Right lobe of liver (tissue), 6 donors: ENCODE measurements around the gene KIF15. TPM values are rescaled to one million over a fixed set of nuclear protein-coding genes. Genes with fewer than 3 reads are reported as not detected.
"Not testable (repeated sequence)": the region's sequence is repeated elsewhere in the genome, so short reads cannot be mapped to it uniquely, and the experiment has no call there.

Experiments
- ATAC-seq, 4 donors: fragments of 200-7000 bp; cut with Tn5 transposase; one replicate each; pipeline ENCODE4 v1.9.1; 2020; ENCODE audit warnings: mild to moderate bottlenecking in 4 of 4, moderate library complexity in 4 of 4
- DNase-seq, 3 donors: peaks; one replicate each; pipeline ENCODE4 v3.0.0-alpha.2; 2020
- H3K27ac ChIP-seq, 3 donors: fragments of 200-600 bp; one replicate each; pipeline ENCODE4 v1.8.0; 2022
- H3K27me3 ChIP-seq, 2 donors: fragments of 200-600 bp; one replicate each; pipeline ENCODE4 v1.8.0; 2022
- H3K36me3 ChIP-seq, 4 donors: fragments of 200-600 bp; sonication (generic) in 1 of 4; one replicate each; pipeline versions ENCODE4 v1.5.1 to v1.8.0; 2017 to 2022; ENCODE audit warnings: control low read depth in 1 of 4
- H3K4me1 ChIP-seq, 4 donors: fragments of 200-600 bp; sonication (generic) in 1 of 4; one replicate each; pipeline versions ENCODE4 v1.5.1 to v1.8.0; 2017 to 2022; ENCODE audit warnings: control low read depth in 1 of 4
- H3K4me3 ChIP-seq, 3 donors: fragments of 200-600 bp; one replicate each; pipeline ENCODE4 v1.8.0; 2022
- H3K9me3 ChIP-seq, 4 donors: fragments of 200-600 bp; sonication (generic) in 1 of 4; one replicate each; pipeline versions ENCODE4 v1.5.1 to v1.8.0; 2017 to 2022; ENCODE audit warnings: control low read depth in 1 of 4
- CTCF ChIP-seq, 4 donors: fragments of 200-600 bp in 3 of 4; fragments of 450-650 bp in 1 of 4; IDR thresholded peaks; one replicate each; pipeline versions ENCODE4 v1.5.1 to v1.8.0; 2016 to 2022; ENCODE audit warnings: antibody characterized with exemption in 4 of 4, mild to moderate bottlenecking in 2 of 4
- POLR2A ChIP-seq: fragments of 450-650 bp; IDR thresholded peaks from one replicate; pipeline ENCODE4 v1.6.1; 2017; ENCODE audit warnings: antibody characterized with exemption, mild to moderate bottlenecking
- WGBS: methylation state at CpG from one replicate; pipeline ENCODE4 v1.1.6; 2018; ENCODE audit warnings: low coverage, low lambda C conversion rate; ENCODE audit not compliant: insufficient coverage; ENCODE audit errors: missing lambda C conversion rate; 5-methylcytosine and 5-hydroxymethylcytosine counted together
- intact Hi-C, 2 donors: fragments of 100-400 bp; cut with DNase I; formaldehyde crosslinking; loops; one replicate each; pipeline versions ENCODE4 v1.11.2 to v1.14.1; 2022
- total RNA-seq, 6 experiments: library from RNA; depleted of rRNA in 2 of 6; stranded (reverse); fragments of >200 nt in 2 of 6; fragmentation: NEBNext Ultra II Directional in 3 of 6; extraction: Animal tissue kit (Norgen Biotek cat#: 25700) in 3 of 6; gene quantifications; one replicate each; pipeline versions ENCODE4 v1.1.0 to v1.2.4, GENCODE V29; 2016 to 2023
- donor health status: DM: no; HTN: yes; CAD: no.
- donor health status: DM: no; HTN: no; CAD: no.
- donor health status: DM: no; HTN: no; CAD: no.
- donor health status: DM: no; HTN: yes; CAD: no.
- donor health status: DM: no; HTN: yes; CAD: no.

The KIF15 gene
- total RNA-seq, 6 experiments from 2014 or later = 0.09 to 0.51 (median 0.22) TPM

GRCh38 chr3:44845528-44846520, 84.2 kb downstream of the KIF15 start:
- no peaks in the 10 kb centered on the region for H3K27me3 ChIP-seq
- no peak for DNase-seq
- H3K27ac ChIP-seq = no peak overlapping the region
- no peaks in the 10 kb centered on the region for H3K4me1 ChIP-seq
- H3K4me3 ChIP-seq = no peak overlapping the region
- intact Hi-C loops = no loop called here
- H3K9me3 ChIP-seq = no peaks in the 10 kb centered on the region
- no peak for ATAC-seq
- 80% methylated on average over 7 of the region's 7 CpGs for whole genome bisulfite sequencing
- TF ChIP-seq POLR2A = no peak
- no peak for TF ChIP-seq CTCF (IDR thresholded peaks at IDR 0.05)
- no peaks in the 10 kb centered on the region for H3K36me3 ChIP-seq

- Histone ChIP-seq H3K27ac (no peak overlapping the region), H3K27me3 (no peaks in the 10 kb centered on the region), H3K36me3 (no peaks in the 10 kb centered on the region), H3K4me3 (no peak overlapping the region), H3K9me3 (peaks cover 0 to under 1% (median 0%) of the 10 kb centered on the region in 4 donors), H3K4me1 (no peaks in the 10 kb centered on the region)
- intact Hi-C loops = no loop called here
- no peak for TF ChIP-seq CTCF (IDR thresholded peaks at IDR 0.05)
- WGBS = 87% methylated on average over 1 of the region's 1 CpG
- DNase-seq (no peak), ATAC-seq (no peak)
Observed at GRCh38 chr3:44848634-44849033, 87.0 kb downstream of the KIF15 start.

- DNase-seq, H3K27ac ChIP-seq, H3K4me3 ChIP-seq, H3K27me3 ChIP-seq, ATAC-seq, H3K36me3 ChIP-seq, H3K4me1 ChIP-seq, H3K9me3 ChIP-seq, intact Hi-C loops: not testable (repeated sequence)
- 92% methylated on average over 5 of the region's 6 CpGs for WGBS
Observed at GRCh38 chr3:44856663-44857062, 95.1 kb downstream of the KIF15 start.

- Histone ChIP-seq H3K9me3 (no peaks in the 10 kb centered on the region), H3K4me3 (no peak overlapping the region), H3K4me1 (peaks cover 0 to 6% (median 2%) of the 10 kb centered on the region in 4 donors), H3K27me3 (no peaks in the 10 kb centered on the region), H3K36me3 (no peaks in the 10 kb centered on the region), H3K27ac (no peak overlapping the region)
- no peak for TF ChIP-seq CTCF (IDR thresholded peaks at IDR 0.05)
- TF ChIP-seq POLR2A = no peak
- intact Hi-C loops = no loop called here
- DNase-seq (no peak), ATAC-seq (no peak)
- 94% methylated on average over 4 of the region's 4 CpGs for WGBS
Observed at GRCh38 chr3:44860117-44860516, 98.5 kb downstream of the KIF15 start.
